ENCODE results near the gene BARD1. TPM values are rescaled to one million over a fixed set of nuclear protein-coding genes. Genes with fewer than 3 reads are reported as not detected.

BARD1 gene
- total and polyA plus RNA-seq, 2 of the 13 experiments (the other 11 are each of a cell fraction or from before 2014, with no cell fraction given), result 5.3 to 30.4 TPM

DNA sequence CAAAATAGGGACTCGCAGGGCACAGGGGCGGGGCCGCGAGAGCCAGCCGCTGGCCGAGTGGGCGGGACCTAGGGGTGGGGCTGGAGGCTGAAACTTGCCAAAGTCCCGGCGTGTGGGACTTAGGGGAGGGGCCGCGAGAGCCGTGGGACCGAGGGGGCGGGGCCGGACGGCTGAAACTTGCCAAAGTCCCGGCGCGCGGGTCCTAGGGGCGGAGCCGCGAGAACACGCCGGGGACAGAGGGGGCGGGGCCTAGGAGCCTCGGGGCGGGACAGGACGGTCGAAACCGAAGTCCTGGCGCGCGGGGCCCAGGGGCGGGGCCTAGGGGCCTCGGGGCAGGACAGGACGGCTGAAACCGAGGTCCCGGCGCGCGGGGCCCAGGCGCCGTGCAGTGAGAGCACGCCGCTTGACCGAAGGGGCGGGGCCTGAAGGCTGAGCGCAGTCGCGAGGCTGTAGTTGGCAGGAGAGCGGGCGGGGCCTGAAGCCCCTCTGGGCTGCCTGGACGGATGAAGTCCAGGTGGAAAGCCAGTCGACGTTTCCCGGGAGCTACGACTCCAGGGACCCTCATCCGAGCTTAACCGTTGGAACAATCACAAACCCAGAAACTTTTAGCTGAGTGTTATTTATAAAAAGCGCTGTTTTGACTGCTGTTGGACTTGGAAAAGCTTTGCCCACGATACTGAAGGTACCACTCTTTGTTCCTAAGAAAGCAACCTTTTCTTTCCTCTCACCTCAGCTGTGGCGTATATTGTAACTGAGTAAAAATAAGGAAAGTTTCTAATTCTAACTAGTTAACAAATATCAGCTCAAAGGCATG lies 475 bp upstream of the BARD1 start (continued):
- TF ChIP-seq, protein P1, sequence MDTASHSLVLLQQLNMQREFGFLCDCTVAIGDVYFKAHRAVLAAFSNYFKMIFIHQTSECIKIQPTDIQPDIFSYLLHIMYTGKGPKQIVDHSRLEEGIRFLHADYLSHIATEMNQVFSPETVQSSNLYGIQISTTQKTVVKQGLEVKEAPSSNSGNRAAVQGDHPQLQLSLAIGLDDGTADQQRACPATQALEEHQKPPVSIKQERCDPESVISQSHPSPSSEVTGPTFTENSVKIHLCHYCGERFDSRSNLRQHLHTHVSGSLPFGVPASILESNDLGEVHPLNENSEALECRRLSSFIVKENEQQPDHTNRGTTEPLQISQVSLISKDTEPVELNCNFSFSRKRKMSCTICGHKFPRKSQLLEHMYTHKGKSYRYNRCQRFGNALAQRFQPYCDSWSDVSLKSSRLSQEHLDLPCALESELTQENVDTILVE (CRISPR knock-in tag; IDR thresholded peaks at IDR 0.05), result peak; percentile 27; the same call in 1 of the 2 replicates
- TF ChIP-seq, protein P2, sequence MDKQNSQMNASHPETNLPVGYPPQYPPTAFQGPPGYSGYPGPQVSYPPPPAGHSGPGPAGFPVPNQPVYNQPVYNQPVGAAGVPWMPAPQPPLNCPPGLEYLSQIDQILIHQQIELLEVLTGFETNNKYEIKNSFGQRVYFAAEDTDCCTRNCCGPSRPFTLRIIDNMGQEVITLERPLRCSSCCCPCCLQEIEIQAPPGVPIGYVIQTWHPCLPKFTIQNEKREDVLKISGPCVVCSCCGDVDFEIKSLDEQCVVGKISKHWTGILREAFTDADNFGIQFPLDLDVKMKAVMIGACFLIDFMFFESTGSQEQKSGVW (CRISPR knock-in tag; IDR thresholded peaks at IDR 0.05; ENCODE audit: borderline replicate concordance), result no peak
- peak; percentile 52; the same call in 1 of the 2 replicates for TF ChIP-seq ZSCAN9 (CRISPR knock-in tag; IDR thresholded peaks at IDR 0.05; ENCODE audit: borderline replicate concordance)
- TF ChIP-seq ZNF891 (CRISPR knock-in tag; IDR thresholded peaks at IDR 0.05), result peak; percentile 37; the same call in 1 of the 2 replicates
- TF ChIP-seq, protein P3, sequence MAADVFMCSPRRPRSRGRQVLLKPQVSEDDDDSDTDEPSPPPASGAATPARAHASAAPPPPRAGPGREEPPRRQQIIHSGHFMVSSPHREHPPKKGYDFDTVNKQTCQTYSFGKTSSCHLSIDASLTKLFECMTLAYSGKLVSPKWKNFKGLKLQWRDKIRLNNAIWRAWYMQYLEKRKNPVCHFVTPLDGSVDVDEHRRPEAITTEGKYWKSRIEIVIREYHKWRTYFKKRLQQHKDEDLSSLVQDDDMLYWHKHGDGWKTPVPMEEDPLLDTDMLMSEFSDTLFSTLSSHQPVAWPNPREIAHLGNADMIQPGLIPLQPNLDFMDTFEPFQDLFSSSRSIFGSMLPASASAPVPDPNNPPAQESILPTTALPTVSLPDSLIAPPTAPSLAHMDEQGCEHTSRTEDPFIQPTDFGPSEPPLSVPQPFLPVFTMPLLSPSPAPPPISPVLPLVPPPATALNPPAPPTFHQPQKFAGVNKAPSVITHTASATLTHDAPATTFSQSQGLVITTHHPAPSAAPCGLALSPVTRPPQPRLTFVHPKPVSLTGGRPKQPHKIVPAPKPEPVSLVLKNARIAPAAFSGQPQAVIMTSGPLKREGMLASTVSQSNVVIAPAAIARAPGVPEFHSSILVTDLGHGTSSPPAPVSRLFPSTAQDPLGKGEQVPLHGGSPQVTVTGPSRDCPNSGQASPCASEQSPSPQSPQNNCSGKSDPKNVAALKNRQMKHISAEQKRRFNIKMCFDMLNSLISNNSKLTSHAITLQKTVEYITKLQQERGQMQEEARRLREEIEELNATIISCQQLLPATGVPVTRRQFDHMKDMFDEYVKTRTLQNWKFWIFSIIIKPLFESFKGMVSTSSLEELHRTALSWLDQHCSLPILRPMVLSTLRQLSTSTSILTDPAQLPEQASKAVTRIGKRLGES (CRISPR knock-in tag; IDR thresholded peaks at IDR 0.05; ENCODE audit: borderline replicate concordance), result peak; percentile 27; the same call in 1 of the 2 replicates
- TF ChIP-seq SMAD1 (CRISPR knock-in tag; IDR thresholded peaks at IDR 0.05; ENCODE audit: borderline replicate concordance, low read depth), result no peak
- peak; percentile 30; the same call in 1 of the 2 replicates for TF ChIP-seq PPARG (CRISPR knock-in tag; conservative IDR thresholded peaks at IDR 0.05)
- TF ChIP-seq TMF1 (CRISPR knock-in tag; IDR thresholded peaks at IDR 0.05; ENCODE audit: low read depth), result no peak
- no peak for TF ChIP-seq ZNF75D (CRISPR knock-in tag; IDR thresholded peaks at IDR 0.05; ENCODE audit: borderline replicate concordance)
- TF ChIP-seq MBD4 (IDR thresholded peaks at IDR 0.05; ENCODE audit: borderline replicate concordance, low read length), result no peak
- TF ChIP-seq SATB2 (CRISPR knock-in tag; IDR thresholded peaks at IDR 0.05), result no peak
- peak; percentile 79; the same call in 1 of the 2 replicates for TF ChIP-seq KLF6 (CRISPR knock-in tag; IDR thresholded peaks at IDR 0.05)
- TF ChIP-seq ZNF878 (CRISPR knock-in tag; IDR thresholded peaks at IDR 0.05), result no peak
- peak; percentile 64; the same call in 1 of the 2 replicates for TF ChIP-seq ZNF138 (CRISPR knock-in tag; IDR thresholded peaks at IDR 0.05; ENCODE audit: low read depth)
- TF ChIP-seq ZNF24 (IDR thresholded peaks at IDR 0.05), result no peak
- no peak for TF ChIP-seq ASH2L (IDR thresholded peaks at IDR 0.05; ENCODE audit: insufficient read length, low read depth, low read length)
- TF ChIP-seq NCOR1 (IDR thresholded peaks at IDR 0.05; ENCODE audit: borderline replicate concordance, low read length), result no peak; the same call in 1 of the 2 replicates
- TF ChIP-seq HOXA7 (CRISPR knock-in tag; IDR thresholded peaks at IDR 0.05), result no peak
- TF ChIP-seq ZNF614 (CRISPR knock-in tag; IDR thresholded peaks at IDR 0.05; ENCODE audit: borderline replicate concordance), result peak; percentile 85; the same call in 1 of the 2 replicates
- TF ChIP-seq MEIS1 (CRISPR knock-in tag; IDR thresholded peaks at IDR 0.05; ENCODE audit: borderline replicate concordance), result no peak
- TF ChIP-seq KDM2A (CRISPR knock-in tag; IDR thresholded peaks at IDR 0.05; ENCODE audit: borderline replicate concordance, low read depth), result peak; percentile 43; the same call in 1 of the 2 replicates
- TF ChIP-seq CEBPG (CRISPR knock-in tag; IDR thresholded peaks at IDR 0.05), result no peak; the same call in 1 of the 2 replicates
- TF ChIP-seq ZSCAN29 (CRISPR knock-in tag; conservative IDR thresholded peaks at IDR 0.05), result no peak
